SK-N-MC (cell line): ENCODE measurements around the gene ASPDH.

ENCODE experiments used
- DNase-seq: peaks from one replicate; pipeline ENCODE4 v3.0.0-alpha.2; 2011; ENCODE audit warnings: low read depth, low spot score
- H3K27ac ChIP-seq: fragments of 200-600 bp; sonication (generic); 2 replicates; pipeline ENCODE4 v1.5.1; 2016; ENCODE audit warnings: mixed run types
- H3K36me3 ChIP-seq: fragments of 200-600 bp; sonication (generic); 2 replicates; pipeline ENCODE4 v1.6.1; 2017; ENCODE audit warnings: antibody characterized with exemption, low read length, mixed read lengths; ENCODE audit not compliant: insufficient read depth
- H3K4me3 ChIP-seq: fragments of 200-600 bp; sonication (generic); 2 replicates; pipeline ENCODE4 v1.5.1; 2016
- H3K9ac ChIP-seq: fragments of 200-600 bp; sonication (generic); 2 replicates; pipeline ENCODE4 v1.8.0; 2017; ENCODE audit warnings: mixed run types, mixed read lengths; ENCODE audit not compliant: insufficient read length
- H3K9me3 ChIP-seq: fragments of 200-600 bp; sonication (generic); 2 replicates; pipeline ENCODE4 v1.6.1; 2017; ENCODE audit warnings: low read depth, mild to moderate bottlenecking, antibody characterized with exemption, low read length, moderate library complexity, mixed read lengths
- EZH2 ChIP-seq: fragments of 200-600 bp; sonication (generic); IDR thresholded peaks from one replicate; pipeline ENCODE4 v1.6.1; 2017; ENCODE audit warnings: antibody characterized with exemption
- FOXP2 ChIP-seq: optimal IDR thresholded peaks from 2 replicates; pipeline ENCODE3; 2011; ENCODE audit warnings: mild to moderate bottlenecking, moderate library complexity; ENCODE audit not compliant: insufficient read depth; ENCODE audit errors: extremely low read length, control extremely low read depth
- POLR2AphosphoS5 ChIP-seq: IDR thresholded peaks from 2 replicates; pipeline ENCODE4 v1.6.1; 2012; ENCODE audit warnings: mild to moderate bottlenecking, low read depth, low read length, borderline replicate concordance

Gene ASPDH

DNA sequence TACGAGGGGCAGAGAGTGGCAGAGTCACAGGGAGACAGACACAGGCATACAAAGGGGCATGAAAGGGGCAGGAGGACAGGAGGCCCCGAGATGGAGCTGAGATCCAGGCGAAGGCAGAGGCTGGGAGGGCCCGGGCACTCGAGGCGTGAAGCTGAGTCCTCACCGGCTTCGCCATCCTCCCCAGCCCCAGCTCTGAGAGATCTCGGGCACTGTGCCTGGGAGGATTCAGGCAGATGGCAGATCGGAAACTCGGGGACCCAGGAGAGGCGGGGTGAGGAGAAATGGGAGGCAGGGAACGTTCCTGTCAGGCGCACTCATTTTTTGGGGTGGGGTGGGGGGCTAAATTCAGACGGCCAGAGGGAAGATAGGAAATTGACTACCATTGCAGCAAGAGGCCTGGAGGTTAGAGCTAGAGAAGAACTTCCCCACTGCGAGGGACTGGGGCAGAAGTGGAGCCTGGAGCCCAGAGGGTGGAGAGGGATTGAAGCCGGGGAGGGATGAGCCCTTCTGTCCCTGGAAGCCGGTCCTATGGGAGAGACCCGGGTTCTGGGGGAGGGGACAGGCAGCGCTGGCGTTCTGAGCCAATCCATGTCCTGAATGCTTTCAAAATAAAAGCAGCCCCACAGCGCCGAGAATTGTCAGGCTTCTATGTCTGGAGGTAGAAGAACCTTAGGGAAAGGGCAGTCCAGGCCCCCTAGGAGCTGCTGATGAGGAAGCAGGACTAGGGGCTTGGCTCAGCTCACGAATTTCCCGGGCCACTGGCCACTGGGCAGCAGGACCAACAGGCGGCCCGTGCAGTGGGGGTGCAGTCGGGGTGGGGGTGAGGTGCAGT, 42.0 kb upstream of the ASPDH start:
- Histone ChIP-seq H3K27ac (no peak overlapping the region), H3K9me3 (no peaks in the 10 kb centered on the region), H3K9ac (no peak overlapping the region), H3K4me3 (peak overlapping the region; percentile 85), H3K36me3 (no peaks in the 10 kb centered on the region)
- TF ChIP-seq EZH2 (no peak), FOXP2 (no peak), POLR2AphosphoS5 (no peak)
- no peak for DNase-seq

DNA sequence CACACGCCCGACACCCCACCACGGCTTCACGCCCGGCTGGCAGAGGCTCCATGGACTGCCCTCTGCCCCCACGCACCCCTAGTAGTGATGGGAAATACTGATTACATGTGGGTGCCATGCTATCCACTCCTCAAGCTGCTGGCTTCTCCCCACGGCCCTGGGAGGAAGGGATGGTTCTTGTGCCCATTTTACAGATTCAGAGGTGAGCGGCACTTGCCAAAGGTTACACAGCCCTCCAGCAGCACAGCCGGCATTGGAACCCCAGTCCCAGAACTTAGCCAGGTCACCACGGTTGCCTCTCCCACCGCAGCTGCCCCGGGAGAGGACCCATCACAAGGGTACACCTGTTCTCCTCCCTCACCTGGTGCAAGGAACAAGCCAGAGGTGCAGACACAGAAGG, 41.3 kb upstream of the ASPDH start:
- DNase-seq: no peak
- Histone ChIP-seq H3K9me3 (no peaks in the 10 kb centered on the region), H3K27ac (no peak overlapping the region), H3K9ac (no peak overlapping the region), H3K4me3 (no peak overlapping the region), H3K36me3 (no peaks in the 10 kb centered on the region)
- TF ChIP-seq POLR2AphosphoS5 (no peak), FOXP2 (no peak), EZH2 (no peak)

DNA sequence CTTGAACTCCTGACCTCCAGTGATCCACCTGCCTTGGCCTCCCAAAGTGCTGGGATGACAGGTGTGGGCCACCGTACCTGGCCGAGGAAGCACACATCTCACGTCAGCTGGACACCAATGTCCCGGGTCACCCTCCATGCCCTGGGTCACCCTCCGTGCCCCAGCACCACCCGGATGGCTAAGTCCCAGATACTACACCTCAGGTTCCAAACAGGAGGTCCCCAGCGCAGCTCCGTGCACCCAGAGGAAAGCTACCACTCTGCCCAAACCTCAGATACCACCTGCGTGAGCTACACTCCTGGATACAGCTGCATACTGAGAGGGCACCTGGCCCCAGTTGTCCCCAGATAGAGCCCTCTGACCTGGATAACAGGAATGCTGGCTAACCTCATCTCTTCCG, 40.5 kb upstream of the ASPDH start:
- no peak overlapping the region for H3K4me3 ChIP-seq
- TF ChIP-seq POLR2AphosphoS5 (no peak), EZH2 (no peak), FOXP2 (no peak)
- no peaks in the 10 kb centered on the region for H3K9me3 ChIP-seq
- no peak overlapping the region for H3K27ac ChIP-seq
- no peaks in the 10 kb centered on the region for H3K36me3 ChIP-seq
- H3K9ac ChIP-seq: no peak overlapping the region
- DNase-seq: no peak

DNA sequence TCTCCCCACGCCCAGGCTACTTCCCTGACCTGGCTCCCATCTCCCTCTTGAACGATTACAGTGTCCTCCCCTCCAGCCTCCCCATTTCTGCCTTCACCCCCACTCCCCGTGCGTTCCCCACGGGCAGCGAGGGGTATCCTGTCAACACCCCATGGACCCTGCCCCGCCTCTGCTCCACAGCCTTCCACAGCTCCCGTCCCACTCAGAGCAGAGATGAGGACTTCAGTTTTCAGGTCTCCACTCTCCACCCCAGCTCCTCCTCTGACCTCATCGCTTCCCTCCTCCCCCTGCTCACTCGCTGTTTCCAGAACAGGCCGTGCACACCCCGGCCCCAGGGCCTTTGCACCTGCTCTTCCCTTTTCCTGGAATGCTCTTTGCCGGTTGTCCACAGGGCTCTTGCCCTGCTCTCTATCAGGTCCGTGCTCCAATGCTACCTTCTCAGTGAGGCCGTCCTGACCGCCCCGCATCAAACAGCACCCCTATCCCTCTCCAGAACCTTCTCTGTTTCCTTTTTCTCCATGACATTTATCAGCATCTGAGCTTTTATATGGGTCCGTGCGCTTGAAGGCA, 39.5 kb upstream of the ASPDH start:
- H3K4me3 ChIP-seq: no peak overlapping the region
- TF ChIP-seq POLR2AphosphoS5 (no peak), EZH2 (no peak), FOXP2 (no peak)
- H3K27ac ChIP-seq: no peak overlapping the region
- H3K9me3 ChIP-seq: no peaks in the 10 kb centered on the region
- H3K9ac ChIP-seq: no peak overlapping the region
- no peak for DNase-seq
- no peaks in the 10 kb centered on the region; the same call in 1 of the 2 replicates for H3K36me3 ChIP-seq

DNA sequence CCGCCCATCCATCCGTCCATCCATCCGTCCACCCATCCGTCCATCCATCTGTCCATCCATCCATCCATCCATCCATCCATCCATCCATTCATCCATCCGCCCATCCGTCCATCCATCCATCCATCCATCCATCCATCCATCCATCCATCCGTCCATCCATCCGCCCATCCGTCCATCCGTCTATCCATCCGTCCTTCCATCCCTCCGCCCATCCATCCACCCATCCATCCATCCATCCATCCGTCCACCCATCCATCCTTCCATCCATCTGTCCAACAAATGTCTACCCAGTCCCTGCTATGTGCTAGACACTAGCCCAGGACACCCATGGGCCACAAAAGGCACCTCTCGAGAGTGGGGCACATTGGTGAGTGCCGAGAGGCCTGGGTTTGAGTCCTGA, 38.8 kb upstream of the ASPDH start:
- H3K9me3 ChIP-seq: no peaks in the 10 kb centered on the region
- H3K9ac ChIP-seq: no peak overlapping the region
- H3K27ac ChIP-seq: no peak overlapping the region
- H3K4me3 ChIP-seq: no peak overlapping the region
- no peak for DNase-seq
- no peaks in the 10 kb centered on the region; the same call in 1 of the 2 replicates for H3K36me3 ChIP-seq
- TF ChIP-seq POLR2AphosphoS5 (no peak), EZH2 (no peak), FOXP2 (no peak)

DNA sequence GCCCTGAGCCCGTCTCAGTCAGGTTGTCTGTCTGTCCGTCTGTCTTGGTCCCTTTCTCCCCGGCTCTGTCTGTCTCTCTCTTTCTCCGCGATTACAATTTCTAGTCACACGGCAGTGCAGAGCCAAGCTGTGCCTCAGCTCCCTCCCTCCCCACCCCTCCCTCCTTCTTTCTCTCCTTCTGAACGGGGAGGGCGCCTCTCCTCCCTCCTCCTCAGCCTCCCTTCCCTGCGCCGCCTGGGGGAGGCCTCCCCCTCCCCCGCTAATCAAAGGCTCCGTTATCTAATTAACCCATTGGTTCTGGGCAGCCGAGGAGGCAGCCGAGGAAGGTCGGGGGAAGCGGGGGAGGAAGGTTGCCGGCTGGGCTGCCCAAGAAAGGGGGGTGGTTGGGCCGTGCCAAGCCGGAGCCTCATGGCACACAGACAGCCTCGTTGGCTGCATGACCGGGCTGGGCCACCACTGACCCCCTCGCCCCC, 38.0 kb upstream of the ASPDH start:
- no peak overlapping the region for H3K27ac ChIP-seq
- no peak overlapping the region for H3K4me3 ChIP-seq
- TF ChIP-seq POLR2AphosphoS5: no peak
- TF ChIP-seq EZH2: no peak
- no peak for TF ChIP-seq FOXP2
- peaks cover 5% of the 10 kb centered on the region; the same call in 1 of the 2 replicates for H3K36me3 ChIP-seq
- H3K9ac ChIP-seq: no peak overlapping the region
- DNase-seq: no peak
- no peaks in the 10 kb centered on the region for H3K9me3 ChIP-seq

DNA sequence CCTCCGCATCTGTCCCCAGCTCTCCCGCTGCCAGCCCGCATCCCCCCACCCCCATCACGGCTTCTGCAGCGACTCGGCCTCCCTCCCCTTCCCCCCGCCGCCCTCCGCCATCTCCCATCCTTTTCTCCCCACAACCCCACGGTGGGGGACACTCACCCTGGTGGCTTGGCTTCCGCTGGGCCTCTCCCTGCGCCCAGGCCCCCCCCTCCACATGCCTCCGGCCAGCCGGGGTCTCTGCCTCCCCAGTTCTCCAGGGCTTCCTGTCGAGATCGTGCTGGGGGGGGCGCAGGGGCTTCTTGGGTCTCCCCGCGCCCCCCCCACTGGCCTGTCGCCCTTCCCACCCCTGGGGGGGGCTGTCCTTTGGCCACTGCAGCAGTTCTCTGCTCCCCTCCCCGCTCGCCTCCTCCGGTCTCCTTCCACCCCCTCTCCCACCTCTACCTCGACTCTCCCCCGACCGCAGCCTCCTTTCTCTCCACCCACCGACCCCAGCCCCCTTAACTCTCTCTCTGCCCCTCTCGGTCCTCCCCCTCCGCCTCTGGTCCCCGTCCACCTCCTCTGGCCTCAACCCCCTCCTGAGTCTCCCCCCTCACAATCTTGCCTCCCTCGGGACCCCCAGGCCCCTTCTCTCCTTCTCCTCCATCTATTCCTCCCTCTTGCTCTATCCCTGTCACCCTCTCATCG, 37.5 kb upstream of the ASPDH start:
- no peaks in the 10 kb centered on the region for H3K9me3 ChIP-seq
- no peak for TF ChIP-seq EZH2
- no peak for TF ChIP-seq FOXP2
- no peak for TF ChIP-seq POLR2AphosphoS5
- peaks cover 6% of the 10 kb centered on the region; the same call in 1 of the 2 replicates for H3K36me3 ChIP-seq
- H3K27ac ChIP-seq: no peak overlapping the region
- no peak for DNase-seq
- H3K9ac ChIP-seq: no peak overlapping the region
- no peak overlapping the region for H3K4me3 ChIP-seq

DNA sequence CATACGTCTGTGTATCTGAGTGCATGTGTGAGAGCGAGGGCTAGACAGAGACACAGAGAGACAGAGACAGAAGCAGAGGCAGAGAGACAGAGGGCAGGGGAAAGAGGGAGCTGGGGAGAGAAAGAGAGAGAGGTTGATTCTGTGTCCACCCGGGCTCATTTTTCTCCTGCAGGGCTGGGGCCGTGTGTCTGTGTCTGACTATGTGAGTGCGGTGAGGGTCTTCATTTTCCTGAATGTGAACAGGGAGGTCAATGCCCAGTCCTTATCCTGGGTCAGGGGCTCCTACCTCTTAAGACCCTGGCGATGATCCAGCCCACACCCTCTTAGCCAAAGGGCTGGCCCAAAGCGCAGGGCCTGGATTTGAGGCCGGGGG, 36.9 kb upstream of the ASPDH start:
- Histone ChIP-seq H3K36me3 (peaks cover 6% of the 10 kb centered on the region; the same call in 1 of the 2 replicates), H3K9me3 (no peaks in the 10 kb centered on the region), H3K4me3 (no peak overlapping the region), H3K27ac (no peak overlapping the region), H3K9ac (no peak overlapping the region)
- TF ChIP-seq FOXP2 (no peak), EZH2 (no peak), POLR2AphosphoS5 (no peak)
- DNase-seq: no peak
